Body of pancreas (tissue), 4 donors: ENCODE measurements around the gene AK2.

Experiments used
- POLR2A ChIP-seq, 3 donors: fragments of 450-650 bp; IDR thresholded peaks; one replicate each; pipeline ENCODE4 v1.6.1; 2016; ENCODE audit warnings: antibody characterized with exemption in 3 of 3, mild to moderate bottlenecking in 2 of 3
- TF ChIP-seq, protein P1 (sequence below), 7 experiments: fragments of 450-650 bp in 4 of 7; fragments of 200-600 bp in 3 of 7; sonication (generic) in 3 of 7; IDR thresholded peaks; one replicate each; pipeline ENCODE4 v1.5.1; 2016 to 2019; ENCODE audit warnings: antibody characterized with exemption in 7 of 7

DNA sequence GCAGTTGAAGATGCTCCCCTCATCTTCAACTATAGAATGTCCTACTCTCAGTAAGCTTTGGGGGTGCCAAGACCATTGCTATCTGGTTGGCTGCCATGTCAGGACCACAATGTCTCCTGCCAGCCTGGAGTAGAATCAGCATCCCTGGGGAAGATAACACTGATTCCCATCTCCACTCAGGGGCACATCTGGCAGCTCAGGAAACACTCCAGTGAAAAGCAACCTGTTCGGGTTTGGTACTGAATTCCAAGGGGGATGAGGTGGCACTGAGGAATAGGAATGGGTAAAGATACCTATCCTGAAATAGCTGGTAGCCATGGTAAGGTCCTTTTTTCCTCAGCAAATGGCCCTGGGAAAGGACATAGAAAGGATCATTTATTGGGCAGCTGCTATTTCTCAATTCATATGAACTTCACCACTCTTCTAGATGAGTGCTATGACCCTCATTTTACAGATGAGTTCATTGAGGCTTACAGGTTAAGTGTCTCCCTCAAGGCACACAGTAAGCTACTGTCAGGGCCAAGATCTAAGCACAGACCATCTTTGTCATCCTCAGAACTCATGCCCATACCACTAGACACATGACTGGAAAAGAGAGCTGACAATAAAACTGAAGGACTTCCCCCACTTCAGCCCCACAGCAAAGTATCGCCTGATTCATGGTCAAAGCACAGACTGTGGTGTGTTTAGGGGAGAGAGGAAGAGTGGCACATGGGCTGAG lies 31.4 kb downstream of the AK2 start:
- TF ChIP-seq, protein P1, sequence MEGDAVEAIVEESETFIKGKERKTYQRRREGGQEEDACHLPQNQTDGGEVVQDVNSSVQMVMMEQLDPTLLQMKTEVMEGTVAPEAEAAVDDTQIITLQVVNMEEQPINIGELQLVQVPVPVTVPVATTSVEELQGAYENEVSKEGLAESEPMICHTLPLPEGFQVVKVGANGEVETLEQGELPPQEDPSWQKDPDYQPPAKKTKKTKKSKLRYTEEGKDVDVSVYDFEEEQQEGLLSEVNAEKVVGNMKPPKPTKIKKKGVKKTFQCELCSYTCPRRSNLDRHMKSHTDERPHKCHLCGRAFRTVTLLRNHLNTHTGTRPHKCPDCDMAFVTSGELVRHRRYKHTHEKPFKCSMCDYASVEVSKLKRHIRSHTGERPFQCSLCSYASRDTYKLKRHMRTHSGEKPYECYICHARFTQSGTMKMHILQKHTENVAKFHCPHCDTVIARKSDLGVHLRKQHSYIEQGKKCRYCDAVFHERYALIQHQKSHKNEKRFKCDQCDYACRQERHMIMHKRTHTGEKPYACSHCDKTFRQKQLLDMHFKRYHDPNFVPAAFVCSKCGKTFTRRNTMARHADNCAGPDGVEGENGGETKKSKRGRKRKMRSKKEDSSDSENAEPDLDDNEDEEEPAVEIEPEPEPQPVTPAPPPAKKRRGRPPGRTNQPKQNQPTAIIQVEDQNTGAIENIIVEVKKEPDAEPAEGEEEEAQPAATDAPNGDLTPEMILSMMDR (IDR thresholded peaks at IDR 0.05): no peak
- no peak for TF ChIP-seq POLR2A (IDR thresholded peaks at IDR 0.05)
